ENCODE measurements around the gene HOXA11.

DNA sequence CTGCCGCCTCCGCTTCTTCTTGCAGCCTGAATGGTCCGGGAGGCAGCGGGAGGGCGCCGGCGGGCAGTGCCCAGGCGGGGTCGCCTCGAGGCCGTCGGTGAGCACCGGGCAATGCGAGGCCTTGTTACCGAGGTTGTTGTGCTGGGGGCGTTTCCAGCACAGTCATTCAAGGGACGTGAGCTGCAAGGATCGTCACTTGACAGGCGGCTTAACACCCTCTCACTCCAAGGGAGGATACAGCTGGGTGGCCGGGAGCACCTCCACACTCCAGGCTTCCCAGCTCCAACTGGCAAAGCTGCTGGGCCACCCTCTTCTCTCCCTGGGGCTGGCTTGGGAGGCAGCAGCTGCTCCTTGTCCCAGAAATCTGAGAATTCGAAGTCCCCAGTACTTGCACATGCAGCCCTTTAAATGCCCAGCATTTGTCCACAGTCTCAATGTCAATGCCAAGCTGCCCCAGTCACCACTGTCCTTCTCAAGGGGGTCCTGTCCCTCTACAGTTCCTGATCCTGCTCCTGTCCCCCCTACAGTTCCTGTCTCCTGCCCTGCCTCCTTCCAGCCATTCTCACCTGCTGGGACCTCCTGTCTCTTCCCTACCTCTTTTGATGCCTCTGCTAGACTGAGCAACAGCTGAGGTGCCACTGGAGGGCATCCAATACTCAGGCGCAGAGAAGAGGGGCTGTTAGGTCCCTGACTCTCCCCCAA, 4.4 kb upstream of the HOXA11 start:
- TF ChIP-seq CTCF (IDR thresholded peaks at IDR 0.05; ENCODE audit: low read depth, low read length, poor library complexity, severe bottlenecking), result no peak
- no peak for TF ChIP-seq EZH2phosphoT487 (IDR thresholded peaks at IDR 0.05; ENCODE audit: borderline replicate concordance, low read length)

Measured in DOHH2 (cell line).